ENCODE data around the gene RPLP1. TPM values are rescaled to one million over a fixed set of nuclear protein-coding genes. Genes with fewer than 3 reads are reported as not detected.

Gene RPLP1
- total RNA-seq, 1 donor from 2014 or later: 572 TPM

DNA sequence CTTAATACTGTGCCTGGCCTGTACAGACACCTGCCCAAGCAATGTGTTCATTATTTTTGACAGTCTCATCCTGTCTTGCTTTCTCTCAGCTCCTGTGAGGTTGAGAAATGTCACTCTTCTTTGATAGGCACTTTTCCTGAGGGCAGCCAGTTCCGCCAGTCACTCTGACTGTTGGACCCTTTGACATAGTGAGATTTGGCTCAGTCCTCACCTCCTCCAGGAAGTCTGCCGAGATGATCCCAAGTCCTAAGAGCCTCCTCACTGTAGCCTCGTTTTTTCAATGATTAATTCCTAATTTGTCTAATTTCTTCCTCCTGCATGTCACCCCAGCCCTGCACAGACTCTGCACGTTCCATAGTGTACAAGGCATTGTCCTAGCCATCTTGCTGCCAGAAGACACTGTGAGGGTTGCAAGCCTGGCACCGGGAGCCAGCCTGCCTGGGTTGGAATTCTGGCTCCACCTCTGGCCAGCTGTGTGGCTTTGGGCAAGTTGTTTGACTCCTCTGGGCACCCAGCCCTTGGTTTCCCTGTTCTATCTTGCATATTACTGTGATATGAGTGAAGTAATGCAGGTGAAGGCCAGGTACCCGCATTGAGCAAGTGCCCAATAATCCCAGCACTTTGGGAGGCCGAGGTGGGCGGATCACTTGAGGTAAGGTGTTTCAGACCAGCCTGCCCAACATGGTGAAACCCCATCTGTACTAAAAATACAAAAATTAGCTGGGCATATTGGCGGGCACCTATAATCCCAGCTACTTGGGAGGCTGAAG lies 24.3 kb downstream of the RPLP1 start:
- DNase-seq: no peak
- H3K27me3 Mint-ChIP-seq (ENCODE audit: unreplicated experiment): peaks cover 4% of the 10 kb centered on the region
- TF ChIP-seq, protein P1, sequence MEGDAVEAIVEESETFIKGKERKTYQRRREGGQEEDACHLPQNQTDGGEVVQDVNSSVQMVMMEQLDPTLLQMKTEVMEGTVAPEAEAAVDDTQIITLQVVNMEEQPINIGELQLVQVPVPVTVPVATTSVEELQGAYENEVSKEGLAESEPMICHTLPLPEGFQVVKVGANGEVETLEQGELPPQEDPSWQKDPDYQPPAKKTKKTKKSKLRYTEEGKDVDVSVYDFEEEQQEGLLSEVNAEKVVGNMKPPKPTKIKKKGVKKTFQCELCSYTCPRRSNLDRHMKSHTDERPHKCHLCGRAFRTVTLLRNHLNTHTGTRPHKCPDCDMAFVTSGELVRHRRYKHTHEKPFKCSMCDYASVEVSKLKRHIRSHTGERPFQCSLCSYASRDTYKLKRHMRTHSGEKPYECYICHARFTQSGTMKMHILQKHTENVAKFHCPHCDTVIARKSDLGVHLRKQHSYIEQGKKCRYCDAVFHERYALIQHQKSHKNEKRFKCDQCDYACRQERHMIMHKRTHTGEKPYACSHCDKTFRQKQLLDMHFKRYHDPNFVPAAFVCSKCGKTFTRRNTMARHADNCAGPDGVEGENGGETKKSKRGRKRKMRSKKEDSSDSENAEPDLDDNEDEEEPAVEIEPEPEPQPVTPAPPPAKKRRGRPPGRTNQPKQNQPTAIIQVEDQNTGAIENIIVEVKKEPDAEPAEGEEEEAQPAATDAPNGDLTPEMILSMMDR (IDR thresholded peaks at IDR 0.05; ENCODE audit: partially characterized antibody, unreplicated experiment): no peak
- H3K9me3 Mint-ChIP-seq (ENCODE audit: unreplicated experiment): peaks cover 6% of the 10 kb centered on the region
- H3K36me3 Mint-ChIP-seq (ENCODE audit: unreplicated experiment): peaks cover 14% of the 10 kb centered on the region
- no peak overlapping the region for H3K27ac Mint-ChIP-seq (ENCODE audit: unreplicated experiment)
- no peaks in the 10 kb centered on the region for H3K4me1 Mint-ChIP-seq (ENCODE audit: low read depth, unreplicated experiment)
- H3K4me3 Mint-ChIP-seq (ENCODE audit: unreplicated experiment): no peak overlapping the region

DNA sequence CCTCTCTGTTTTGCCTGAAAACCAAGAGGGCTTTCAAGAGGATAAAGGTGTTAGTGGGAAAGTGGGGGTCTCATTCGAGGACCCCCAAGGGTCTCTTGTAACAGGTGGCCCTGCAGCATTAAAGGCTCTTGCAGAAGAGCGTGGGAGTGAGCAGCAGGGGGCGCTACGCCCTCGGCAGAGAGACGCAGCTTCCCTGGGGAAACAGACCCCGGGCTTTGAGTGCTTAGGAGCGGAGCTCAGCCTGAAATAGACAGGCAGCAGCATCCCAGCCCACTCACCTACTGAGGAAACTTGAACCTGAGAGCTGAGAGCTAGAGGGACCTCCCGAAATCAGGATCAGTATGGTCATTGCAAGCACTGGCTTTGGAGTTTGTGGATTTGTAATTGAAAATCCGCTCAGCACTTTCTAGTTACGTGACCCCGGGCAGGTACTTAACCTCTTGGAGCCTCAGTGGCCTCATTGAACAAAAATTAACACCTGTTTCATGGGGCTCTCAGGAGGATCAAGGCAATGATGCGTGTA lies 25.7 kb downstream of the RPLP1 start:
- Mint-ChIP-seq H3K9me3 (ENCODE audit: unreplicated experiment) (peaks cover 6% of the 10 kb centered on the region), H3K27me3 (ENCODE audit: unreplicated experiment) (peaks cover 4% of the 10 kb centered on the region), H3K4me1 (ENCODE audit: low read depth, unreplicated experiment) (no peaks in the 10 kb centered on the region), H3K27ac (ENCODE audit: unreplicated experiment) (no peak overlapping the region), H3K36me3 (ENCODE audit: unreplicated experiment) (peaks cover 14% of the 10 kb centered on the region), H3K4me3 (ENCODE audit: unreplicated experiment) (no peak overlapping the region)
- DNase-seq: peak; percentile 89
- TF ChIP-seq, protein P1 (IDR thresholded peaks at IDR 0.05; ENCODE audit: partially characterized antibody, unreplicated experiment): peak; percentile 95

DNA sequence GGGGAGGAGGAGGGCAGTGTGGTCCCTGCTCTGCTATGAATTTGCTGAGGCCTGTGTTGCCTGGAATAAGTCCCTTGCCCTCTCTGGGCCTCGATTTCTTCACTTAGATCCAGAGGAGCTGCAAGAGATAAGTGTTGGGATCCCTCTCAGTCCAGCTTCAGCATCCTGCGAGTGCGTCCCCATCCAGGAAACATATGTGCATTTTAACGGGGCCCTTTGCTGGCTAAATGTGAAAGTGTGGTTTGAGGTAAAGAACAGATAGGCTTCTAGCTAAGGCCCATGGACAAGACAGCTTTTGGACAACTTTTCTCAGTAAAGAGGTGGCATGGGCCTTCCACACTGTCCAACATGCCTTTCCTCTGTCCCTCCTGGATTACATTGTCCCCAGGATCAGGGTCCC lies 26.5 kb downstream of the RPLP1 start:
- TF ChIP-seq, protein P1 (IDR thresholded peaks at IDR 0.05; ENCODE audit: partially characterized antibody, unreplicated experiment): no peak
- no peak overlapping the region for H3K27ac Mint-ChIP-seq (ENCODE audit: unreplicated experiment)
- peaks cover 14% of the 10 kb centered on the region for H3K36me3 Mint-ChIP-seq (ENCODE audit: unreplicated experiment)
- H3K4me3 Mint-ChIP-seq (ENCODE audit: unreplicated experiment): no peak overlapping the region
- peaks cover 5% of the 10 kb centered on the region for H3K9me3 Mint-ChIP-seq (ENCODE audit: unreplicated experiment)
- peaks cover 6% of the 10 kb centered on the region for H3K27me3 Mint-ChIP-seq (ENCODE audit: unreplicated experiment)
- DNase-seq: no peak
- H3K4me1 Mint-ChIP-seq (ENCODE audit: low read depth, unreplicated experiment): no peaks in the 10 kb centered on the region

DNA sequence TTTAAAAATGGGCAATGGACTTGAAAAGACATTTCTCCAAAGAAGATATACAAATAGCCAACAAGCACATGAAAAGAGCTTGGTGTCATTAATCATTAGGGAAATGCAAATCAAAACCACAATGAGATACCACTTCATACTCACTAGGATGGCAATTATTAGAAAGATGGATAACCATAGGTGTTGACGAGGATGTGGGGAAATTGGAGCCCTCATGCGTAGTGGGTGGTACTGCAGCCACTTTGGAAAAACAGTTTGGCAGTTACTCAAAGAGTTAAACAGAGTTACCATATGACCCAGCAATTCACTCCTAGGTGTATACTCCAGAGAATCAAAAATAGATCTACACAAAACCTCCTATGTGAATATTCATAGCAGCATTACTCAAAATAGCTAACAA lies 27.4 kb downstream of the RPLP1 start:
- H3K27me3 Mint-ChIP-seq (ENCODE audit: unreplicated experiment): peaks cover 6% of the 10 kb centered on the region
- H3K4me1 Mint-ChIP-seq (ENCODE audit: low read depth, unreplicated experiment): no peaks in the 10 kb centered on the region
- no peak overlapping the region for H3K27ac Mint-ChIP-seq (ENCODE audit: unreplicated experiment)
- peaks cover 4% of the 10 kb centered on the region for H3K9me3 Mint-ChIP-seq (ENCODE audit: unreplicated experiment)
- TF ChIP-seq, protein P1 (IDR thresholded peaks at IDR 0.05; ENCODE audit: partially characterized antibody, unreplicated experiment): no peak
- no peak overlapping the region for H3K4me3 Mint-ChIP-seq (ENCODE audit: unreplicated experiment)
- H3K36me3 Mint-ChIP-seq (ENCODE audit: unreplicated experiment): peaks cover 14% of the 10 kb centered on the region
- no peak for DNase-seq

DNA sequence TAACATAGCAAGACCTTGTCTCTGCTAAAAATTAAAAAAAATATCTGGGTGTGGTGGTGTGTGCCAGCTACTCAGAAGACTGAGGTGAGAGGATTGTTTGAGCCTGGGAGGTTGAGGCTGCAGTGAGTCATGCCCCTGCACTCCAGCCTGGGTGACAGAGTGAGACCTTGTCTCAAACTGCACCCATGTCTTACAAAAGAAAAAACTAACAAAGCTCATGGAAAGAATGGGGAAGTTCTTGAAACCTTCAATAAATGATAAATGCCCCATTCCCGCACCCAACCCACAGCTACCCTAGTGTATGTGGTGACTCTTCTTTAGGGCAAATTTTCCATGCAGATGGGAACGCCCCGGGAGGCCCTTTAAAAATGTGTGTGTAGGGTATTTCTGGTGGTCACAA lies 28.3 kb downstream of the RPLP1 start:
- Mint-ChIP-seq H3K4me1 (ENCODE audit: low read depth, unreplicated experiment) (no peaks in the 10 kb centered on the region), H3K4me3 (ENCODE audit: unreplicated experiment) (no peak overlapping the region), H3K27me3 (ENCODE audit: unreplicated experiment) (peaks cover 6% of the 10 kb centered on the region), H3K36me3 (ENCODE audit: unreplicated experiment) (peaks cover 14% of the 10 kb centered on the region), H3K9me3 (ENCODE audit: unreplicated experiment) (peaks cover 4% of the 10 kb centered on the region), H3K27ac (ENCODE audit: unreplicated experiment) (no peak overlapping the region)
- DNase-seq: no peak
- TF ChIP-seq, protein P1 (IDR thresholded peaks at IDR 0.05; ENCODE audit: partially characterized antibody, unreplicated experiment): no peak

All from glutamatergic neuron (in vitro differentiated cells).